Non-pigmented ciliary epithelial cell (primary cell): ENCODE data around the gene PRSS21.

Experiments
- DNase-seq: peaks from one replicate; pipeline ENCODE4 v3.0.0-alpha.2; 2010; ENCODE audit warnings: low read depth

Gene PRSS21, protein sequence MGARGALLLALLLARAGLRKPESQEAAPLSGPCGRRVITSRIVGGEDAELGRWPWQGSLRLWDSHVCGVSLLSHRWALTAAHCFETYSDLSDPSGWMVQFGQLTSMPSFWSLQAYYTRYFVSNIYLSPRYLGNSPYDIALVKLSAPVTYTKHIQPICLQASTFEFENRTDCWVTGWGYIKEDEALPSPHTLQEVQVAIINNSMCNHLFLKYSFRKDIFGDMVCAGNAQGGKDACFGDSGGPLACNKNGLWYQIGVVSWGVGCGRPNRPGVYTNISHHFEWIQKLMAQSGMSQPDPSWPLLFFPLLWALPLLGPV

DNA sequence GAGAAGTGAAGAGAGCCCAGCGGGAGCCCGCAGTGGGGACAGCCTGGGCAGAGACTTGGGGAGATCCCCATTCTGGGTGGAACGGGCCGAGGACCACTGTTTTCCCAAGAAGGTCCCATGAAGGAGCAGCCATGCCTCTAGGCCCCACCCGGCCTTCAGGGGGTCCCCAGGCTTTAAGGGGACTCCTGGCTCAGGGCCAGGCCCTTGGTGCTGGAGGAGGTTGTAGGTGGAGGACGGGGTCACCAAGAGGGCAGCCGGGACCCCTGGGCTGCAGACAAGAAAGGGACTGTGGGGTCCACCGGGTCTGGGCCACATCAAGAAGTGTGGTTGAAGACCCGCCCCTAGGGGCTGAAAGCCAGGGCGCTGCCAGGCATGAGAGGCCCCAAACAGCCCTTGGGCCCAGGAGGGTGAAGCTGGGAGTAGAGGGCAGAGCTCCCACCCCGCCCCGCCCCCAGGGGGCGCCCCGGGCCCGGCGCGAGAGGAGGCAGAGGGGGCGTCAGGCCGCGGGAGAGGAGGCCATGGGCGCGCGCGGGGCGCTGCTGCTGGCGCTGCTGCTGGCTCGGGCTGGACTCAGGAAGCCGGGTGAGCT lies at the start of gene PRSS21:
Gene PRSS21 (plus strand): TSS at position 487 of the 589 bp plus-strand sequence. CDS start 32 bp downstream, at position 519.
- DNase-seq = no peak

DNA sequence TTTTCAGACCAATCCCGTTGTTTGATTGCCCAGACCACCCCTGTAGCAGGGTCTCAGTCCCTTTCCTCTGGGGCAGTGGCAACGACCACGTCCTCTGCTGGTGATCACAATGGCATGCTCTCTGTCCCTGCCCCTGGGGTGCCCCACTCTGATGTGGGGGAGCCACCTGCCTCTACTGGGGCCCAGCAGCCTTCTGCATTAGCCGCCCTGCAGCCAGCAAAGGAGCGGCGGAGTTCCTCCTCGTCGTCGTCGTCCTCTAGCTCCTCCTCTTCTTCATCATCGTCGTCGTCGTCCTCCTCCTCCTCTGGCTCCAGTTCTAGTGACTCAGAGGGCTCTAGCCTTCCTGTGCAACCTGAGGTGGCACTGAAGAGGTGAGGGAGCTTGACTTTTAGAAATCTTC lies 49.1 kb upstream of the PRSS21 start:
- no peak for DNase-seq

DNA sequence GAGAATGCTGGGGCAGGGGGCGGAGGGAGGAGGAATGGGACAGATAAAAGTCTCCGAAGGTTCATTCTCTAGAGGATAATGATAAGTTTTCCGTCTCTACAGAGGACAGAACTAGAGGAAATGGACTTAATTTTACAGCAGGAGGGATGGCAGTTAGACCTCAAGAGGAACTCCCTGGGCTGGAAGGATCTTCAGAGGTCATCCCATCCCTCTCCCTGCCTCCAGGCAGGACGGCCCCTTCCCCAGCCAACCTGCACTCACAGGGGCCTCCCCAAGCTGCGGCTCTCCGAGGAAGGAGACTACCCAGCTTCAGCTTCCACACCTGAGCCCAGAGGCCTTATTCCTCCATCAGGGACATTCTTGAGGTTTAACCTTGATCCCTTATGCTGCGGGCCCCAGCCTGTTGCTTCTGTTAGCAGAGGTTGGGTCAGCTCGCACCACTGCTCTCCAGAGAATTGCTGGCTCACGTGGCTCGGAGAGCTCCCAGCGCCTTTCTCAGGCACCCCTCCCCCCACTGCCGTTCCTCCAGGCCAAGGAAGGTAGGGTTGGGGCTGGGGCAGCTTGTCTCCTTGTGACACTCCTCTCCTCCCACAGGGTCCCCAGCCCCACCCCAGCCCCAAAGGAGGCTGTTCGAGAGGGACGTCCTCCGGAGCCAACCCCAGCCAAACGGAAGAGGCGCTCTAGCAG lies 48.5 kb upstream of the PRSS21 start:
- DNase-seq = no peak

DNA sequence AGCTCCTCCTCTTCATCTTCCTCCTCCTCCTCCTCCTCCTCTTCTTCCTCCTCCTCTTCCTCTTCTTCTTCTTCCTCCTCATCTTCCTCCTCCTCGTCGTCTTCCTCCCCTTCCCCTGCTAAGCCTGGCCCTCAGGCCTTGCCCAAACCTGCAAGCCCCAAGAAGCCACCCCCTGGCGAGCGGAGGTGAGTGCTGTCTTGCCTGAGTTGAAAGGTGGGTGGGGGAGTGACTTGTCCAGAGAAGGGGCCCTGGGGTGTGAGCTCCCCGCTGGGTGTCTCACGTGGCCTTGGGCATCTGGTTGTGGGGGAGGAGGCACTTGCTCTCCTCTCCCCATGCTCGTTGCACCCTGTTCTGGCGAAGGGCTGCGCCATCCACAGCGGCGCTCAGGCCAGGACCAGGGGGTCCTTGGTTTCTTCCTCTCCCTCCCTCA lies 47.9 kb upstream of the PRSS21 start:
- DNase-seq = no peak

DNA sequence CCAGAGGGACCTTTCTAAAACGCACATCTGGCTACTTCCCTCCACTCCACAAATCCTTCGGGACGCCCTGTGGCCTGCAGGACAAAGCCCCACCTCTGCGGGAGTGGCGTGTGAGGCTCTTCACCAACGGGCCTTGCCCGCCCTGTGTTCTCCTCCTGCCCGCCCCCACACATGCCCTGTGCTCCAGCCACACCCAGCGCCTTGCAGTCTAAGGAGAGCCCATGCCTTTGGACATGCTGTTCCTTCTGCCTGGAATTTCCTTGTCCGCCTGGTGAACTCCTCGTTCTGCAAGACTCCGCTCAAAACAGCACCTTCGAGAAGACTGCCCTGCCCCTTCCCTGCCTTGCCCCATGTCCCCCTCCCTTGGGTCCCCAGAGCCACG lies 47.4 kb upstream of the PRSS21 start:
- no peak for DNase-seq

DNA sequence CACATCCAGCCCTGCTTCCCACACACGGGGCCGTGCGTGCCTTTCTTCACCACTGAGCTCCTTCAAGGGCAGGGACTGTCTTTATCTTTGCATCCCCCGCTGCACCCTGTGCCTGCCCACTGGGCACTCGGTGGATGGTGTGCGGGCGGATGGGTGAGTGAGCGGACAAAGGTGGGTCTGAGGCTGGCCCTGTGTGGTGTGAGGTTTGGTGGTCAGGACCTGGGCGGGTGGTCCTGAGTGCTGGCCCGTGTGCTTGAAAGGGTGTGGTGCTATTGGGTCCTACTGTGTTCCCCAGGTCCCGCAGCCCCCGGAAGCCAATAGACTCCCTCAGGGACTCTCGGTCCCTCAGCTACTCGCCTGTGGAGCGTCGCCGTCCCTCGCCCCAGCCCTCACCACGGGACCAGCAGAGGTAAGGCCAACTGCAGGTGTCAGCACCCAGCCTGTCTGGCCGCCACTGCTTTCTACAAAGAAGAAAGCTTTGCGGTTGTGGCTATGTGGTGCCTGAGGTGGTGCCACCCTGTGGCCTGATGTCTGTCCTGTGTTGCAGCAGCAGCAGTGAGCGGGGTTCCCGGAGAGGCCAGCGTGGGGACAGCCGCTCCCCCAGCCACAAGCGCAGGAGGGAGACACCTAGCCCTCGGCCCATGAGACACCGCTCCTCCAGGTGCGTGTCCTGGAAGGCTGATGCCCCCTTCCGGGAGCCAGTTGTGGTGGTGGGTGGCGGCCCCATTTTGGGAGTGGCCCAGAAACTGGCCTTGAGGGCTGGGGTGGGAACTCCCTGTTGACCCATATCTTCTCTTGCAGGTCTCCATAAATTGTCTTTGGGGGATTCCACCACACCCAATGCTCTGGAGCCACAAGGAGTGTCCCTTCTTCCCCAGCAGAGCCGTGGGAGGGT lies 46.7 kb upstream of the PRSS21 start:
- no peak for DNase-seq

DNA sequence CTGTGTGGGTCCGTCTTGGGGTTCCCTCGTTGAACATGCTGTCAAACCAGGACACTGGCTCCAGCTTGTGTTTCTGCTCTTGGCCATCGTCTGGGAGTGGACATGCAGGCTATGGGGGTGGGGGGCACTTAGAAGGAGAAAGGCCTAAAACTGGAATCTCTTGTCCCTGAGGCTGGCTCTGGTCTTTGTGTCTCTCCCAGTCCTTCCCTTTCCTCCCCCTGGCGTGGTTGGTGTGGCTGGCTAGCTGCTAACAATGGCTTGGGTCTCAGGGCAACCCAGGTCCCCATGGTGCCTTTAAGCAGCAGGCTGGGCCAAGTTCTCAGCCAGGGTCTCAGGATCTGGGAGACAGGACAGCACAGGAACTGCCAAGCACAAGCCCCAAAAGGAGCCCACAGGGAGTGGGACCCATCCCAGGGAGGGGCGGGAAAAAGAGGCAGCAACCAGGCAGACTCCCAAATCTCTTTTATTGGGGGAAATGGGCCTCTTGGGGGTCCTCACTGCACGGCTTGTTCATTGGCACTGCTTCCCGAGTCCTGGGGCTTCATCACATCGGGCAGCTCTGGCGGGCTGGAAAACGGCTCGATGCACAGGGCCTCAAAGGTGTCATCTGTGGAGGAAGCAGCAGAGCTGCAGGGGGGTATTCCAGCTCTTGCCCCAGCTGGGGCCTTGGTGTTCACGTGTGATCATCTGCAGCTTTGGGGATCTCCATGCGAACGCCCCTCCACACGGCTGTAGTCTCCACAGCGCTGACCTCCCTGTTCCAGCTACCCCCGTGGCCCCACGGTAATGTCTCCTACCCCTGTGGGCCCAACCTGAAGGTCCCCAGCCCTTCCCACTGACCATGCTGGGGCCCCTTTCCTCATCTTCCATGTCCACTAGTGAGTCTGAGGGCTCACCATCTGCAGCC lies 45.3 kb upstream of the PRSS21 start:
- DNase-seq = no peak

DNA sequence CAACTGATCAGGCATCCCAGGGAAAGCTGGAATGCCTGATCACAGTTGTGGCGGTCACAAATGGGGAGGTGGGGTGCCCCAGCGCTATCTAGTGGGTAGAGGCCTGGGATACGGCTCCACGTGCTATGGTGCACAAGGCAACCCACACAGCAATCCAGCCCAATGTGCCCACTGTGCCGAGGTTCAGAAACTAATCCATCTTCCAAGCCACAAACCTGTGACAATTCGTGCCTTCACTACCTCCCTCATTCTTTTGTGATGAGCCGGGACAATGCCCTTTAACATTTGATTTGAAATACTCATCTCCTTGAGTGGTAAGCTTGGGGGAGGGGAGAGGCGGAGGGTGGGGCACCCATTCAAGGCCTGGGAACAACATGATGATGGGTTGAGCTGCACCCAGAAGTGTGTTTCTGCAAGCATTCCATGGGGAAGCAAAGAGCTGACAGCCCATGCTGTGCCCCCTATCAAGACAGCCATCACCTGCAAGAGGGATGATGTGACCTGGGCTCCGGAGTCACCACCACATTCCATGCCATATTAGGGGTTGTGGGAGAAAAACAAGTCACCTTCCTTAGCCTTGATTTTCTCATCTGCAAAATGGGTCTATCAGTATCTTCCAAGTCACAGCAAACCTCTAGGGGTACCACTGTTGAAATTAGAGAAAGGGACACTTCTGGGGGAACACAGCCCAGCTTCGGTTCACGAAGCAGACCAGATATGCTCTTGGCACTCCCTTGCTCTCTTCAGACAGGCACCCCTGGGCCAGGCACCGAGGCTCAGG lies 43.7 kb upstream of the PRSS21 start:
- DNase-seq = no peak

DNA sequence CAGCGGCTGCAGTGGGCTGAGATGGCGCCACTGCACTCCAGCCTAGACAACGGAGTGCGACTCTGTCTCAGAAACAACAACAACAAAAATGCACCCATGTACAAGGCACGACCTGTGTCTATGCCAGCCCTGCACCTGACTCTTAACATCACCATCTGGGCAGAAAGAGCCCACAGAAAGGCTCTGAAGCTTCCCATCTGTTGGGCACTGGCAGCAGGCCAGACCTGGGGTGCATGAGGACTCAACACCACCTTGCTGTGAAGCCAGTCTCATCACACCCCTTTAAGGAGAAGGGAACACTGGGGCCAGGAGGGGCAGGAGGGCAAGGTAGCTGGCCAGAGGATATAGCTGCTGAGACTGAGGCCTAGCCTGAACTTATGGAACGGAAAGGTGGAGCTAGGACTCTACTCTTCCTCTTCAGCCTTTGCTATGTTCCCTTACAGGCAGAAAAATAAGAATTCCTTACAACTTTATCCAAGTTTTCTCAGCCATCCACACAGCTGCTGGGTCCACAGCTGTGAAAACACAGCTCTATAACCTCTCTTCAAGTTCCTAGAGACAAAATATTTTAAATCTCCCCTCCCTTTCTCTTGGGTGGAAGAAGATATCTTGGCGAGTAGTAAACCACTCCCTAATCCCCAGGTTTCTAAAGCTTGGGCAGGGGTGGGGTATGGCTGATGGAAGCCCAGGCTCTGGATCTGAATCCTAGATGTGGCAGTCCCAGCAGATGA lies 42.7 kb upstream of the PRSS21 start:
- DNase-seq = no peak

DNA sequence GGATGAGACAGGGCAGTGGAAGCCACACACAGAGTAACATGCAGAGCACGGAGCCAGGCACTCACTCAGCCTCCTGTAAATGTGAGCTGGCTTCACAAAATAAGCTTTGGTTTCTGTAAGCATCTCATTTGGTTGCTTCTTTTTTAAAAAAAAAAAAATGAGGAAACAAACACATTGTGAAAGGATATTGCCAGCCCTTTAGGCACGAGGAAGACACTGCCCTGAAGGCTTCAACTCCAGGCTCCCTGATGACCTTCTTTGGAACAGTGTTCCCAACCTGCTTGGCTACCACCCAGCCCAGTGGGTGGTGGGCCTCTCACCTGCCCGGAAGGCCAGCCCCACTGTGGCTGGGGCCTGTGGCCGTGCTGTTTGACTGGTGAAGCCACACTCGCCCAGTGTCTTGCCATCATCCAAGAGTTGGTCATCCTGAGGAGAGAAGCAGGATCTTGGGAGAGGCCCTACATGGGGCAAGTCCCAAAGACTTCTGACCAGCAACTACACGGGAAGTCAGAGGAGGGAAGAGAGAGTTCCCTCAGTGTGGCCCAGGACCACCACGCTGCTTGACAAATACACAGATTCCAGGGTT lies 41.8 kb upstream of the PRSS21 start:
- no peak for DNase-seq

DNA sequence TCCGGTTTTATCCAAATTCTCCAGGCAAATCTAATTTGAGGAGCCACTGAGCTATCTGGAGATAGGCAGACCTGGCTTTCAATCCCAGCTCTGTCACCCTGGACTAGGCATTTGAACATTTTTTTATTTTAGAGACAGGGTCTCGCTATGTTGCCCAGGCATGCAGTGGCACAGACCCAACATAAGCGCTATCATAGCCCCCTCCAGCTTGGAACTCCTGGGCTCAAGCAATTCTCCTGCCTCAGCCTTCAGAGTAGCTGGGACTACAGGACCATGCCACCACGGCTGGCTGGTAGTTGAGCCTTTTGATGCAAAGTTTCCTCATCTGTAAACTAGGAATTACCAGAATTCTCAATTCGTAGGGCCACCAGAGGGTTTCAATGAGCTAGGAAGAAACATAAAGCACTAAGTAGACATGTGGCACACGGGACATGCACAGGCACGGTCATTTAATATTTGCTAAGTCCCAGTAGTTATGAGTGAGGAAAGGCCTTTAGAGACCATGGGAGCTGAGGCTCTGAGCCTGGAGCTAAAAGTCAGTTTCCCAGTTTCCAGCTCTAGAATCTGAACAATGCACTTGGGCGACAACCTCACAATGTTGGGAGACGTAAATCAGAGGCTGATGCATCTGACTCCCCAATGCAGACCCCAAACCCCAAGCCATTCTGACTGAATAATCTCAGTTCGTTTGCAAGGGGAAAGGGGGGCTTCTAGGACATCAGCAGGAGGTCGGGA lies 41.1 kb upstream of the PRSS21 start:
- no peak for DNase-seq

DNA sequence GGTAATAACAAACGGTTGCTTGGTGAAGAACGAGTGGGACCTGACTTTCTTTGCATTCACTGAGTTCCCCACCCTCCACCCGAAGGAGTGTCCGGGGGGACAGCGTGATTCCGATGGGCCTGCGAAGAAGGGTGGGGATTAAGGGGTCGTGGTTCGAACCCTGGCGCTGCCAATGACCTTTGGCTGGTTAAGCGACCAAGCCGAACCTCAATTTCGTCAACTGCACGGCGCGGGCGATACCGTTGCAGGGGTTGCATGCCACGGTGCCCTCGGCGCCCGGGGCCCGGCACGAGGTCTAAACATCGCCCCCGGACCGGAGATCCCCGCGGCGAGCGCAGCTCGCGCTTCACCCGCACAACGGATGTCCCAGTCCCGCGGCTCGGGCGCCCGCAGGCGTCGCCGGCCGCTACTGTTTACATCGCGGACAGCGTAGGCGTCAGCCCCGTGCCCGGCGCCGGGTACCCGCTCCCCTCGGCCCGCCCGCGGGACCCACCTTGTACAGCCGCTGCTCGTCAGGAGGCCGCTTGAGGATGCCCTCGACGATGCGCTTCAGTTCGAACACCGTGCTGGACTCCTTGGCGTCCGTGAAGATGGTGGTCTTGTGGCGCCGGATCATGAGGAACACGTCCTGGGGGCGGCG lies 40.4 kb upstream of the PRSS21 start:
- DNase-seq = no peak

DNA sequence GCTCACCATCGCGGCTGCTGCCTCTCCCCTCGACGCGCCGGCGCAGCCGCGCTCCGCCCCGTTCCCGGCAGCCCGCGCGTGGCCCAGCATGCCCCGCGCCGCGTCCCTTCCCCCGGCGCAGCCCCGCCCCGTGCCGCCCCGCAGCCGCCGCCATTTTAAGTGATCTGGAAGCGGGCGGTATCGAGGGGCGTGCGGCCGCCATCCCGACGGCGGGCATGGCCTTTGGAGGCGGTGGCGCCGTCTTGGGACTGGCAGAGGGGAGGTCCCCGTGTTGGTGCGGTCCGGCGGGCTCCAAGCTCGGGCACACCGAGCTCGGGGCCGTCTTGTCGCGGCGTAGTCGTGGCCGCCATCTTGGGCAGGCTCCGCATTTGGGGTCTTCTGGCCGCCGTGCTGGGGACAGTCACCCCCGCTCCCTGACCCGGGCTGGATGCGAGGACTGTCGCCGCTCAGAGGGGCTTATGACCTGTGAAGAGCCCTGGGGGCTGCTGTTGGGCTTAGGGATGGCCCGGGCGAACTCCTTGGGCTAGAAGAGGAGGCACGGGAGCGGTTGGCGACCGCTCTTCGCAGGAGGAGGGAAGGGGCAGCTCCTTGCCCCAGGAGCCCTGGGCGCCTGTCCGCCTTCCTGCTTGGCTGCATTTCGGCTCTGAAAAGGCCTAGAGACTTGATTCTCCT lies 39.7 kb upstream of the PRSS21 start, which contains the start of gene ELOB:
Gene ELOB (minus strand): TSS at position 50 of the 672 bp plus-strand sequence. CDS start 41 bp downstream, at position 9.
- no peak for DNase-seq

DNA sequence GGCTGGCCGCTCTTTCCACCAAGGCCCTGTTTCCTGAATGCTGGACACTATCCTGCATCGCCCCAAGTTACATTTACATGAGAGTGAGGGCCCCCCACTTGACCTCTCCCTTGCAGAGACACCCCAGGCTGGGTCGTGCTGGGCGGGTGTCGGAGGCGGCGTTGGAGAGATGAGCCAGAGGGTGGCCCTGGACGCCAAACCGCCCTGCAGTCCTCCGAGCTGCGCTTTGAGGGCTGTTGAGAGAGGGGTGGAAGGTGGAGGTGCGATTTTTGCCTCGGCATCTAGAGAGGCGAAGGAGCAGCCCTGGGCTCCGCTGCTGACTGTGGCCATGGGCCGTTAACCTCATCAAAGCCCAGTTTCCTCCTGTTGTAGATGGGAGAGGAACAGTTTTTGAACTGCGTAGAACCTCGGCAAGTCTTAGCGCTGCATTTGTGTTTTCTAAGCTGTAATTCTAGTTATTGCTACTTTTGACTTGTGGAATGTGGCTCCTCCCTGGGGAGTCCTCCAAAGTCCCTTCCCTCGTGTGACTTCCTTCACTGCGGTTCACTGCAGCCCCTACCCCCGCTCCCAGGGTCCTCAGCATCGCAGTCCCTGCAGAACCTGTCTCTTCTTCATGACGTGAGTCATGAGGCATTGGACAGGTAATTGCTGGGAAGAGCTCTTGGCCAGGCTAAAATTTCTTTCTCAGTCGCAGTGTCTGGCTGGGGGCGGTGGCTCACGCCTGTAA lies 39.0 kb upstream of the PRSS21 start:
- no peak for DNase-seq

DNA sequence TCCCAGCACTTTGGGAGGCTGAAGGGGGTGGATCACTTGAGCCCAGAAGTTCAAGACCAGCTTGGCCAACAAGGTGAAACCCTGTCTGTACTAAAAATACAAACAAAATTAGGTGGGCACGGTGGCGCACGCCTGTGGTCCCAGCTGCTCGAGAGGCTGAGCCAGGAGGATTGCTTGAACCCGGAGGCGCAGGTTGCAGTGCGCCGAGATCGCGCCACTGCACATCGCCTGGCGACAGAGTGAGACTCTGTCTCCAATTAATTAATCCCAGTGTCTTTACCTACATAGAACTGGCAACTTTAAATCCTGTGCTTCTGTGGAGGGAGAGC lies 38.4 kb upstream of the PRSS21 start:
- no peak for DNase-seq

DNA sequence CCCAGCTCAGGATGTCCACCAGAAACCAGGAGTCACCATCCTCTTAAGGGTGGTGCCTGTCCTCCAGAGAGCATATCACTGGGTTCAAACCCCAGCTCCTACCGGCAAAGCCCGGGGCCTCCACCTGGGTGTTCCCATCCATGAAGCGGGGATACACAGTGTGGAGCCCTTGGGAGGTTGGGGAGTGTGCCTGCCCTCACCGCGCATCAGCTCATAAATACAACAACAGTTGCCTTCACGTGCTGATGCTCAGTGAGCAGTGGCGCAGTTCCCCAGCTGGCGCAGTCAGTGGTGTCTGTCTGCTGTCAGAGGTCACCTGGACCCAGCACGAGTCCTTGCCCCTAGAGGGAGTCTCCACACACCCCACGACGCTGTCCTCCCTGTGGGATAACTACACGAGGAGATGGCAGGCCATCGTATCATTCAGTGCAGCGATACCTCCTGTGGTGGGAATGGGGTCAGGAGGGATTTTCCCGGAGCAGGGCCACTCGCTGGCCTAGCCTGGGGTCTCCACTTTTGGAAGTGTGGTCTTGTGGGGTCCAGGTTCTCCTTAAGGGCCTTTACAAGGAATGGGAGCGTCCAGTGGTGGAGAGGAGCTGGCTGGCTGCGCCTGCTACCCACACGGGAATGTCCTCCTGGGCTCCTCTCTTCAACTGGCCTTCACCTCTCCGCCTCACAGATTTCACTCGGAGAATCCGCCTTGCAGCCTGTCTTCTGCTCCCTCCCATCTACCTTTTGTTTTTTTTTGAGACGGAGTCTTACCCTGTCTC lies 37.7 kb upstream of the PRSS21 start:
- no peak for DNase-seq
